Glutamatergic neuron (in vitro differentiated cells): Measurements from ENCODE around the gene IGFBP6. TPM values are rescaled to one million over a fixed set of nuclear protein-coding genes. Genes with fewer than 3 reads are reported as not detected.
"Not testable (repeated sequence)": the region's sequence is repeated elsewhere in the genome, so short reads cannot be mapped to it uniquely, and the experiment has no call there.

Experiments
- DNase-seq: peaks from one replicate; pipeline ENCODE4 v3.0.0; 2022
- H3K27ac Mint-ChIP-seq: one replicate; pipeline ENCODE4 v1.8.0; 2020; ENCODE audit warnings: mild to moderate bottlenecking, mixed read lengths, inconsistent platforms; ENCODE audit not compliant: unreplicated experiment
- H3K27me3 Mint-ChIP-seq: one replicate; pipeline ENCODE4 v1.8.0; 2020; ENCODE audit warnings: mild to moderate bottlenecking, moderate library complexity, mixed read lengths, inconsistent platforms; ENCODE audit not compliant: unreplicated experiment
- H3K36me3 Mint-ChIP-seq: one replicate; pipeline ENCODE4 v1.8.0; 2020; ENCODE audit warnings: mild to moderate bottlenecking, mixed read lengths, inconsistent platforms; ENCODE audit not compliant: unreplicated experiment
- H3K4me1 Mint-ChIP-seq: one replicate; pipeline ENCODE4 v1.8.0; 2020; ENCODE audit warnings: mild to moderate bottlenecking, low read depth, mixed read lengths, inconsistent platforms; ENCODE audit not compliant: unreplicated experiment
- H3K4me3 Mint-ChIP-seq: one replicate; pipeline ENCODE4 v1.8.0; 2020; ENCODE audit warnings: mild to moderate bottlenecking, mixed read lengths, inconsistent platforms; ENCODE audit not compliant: unreplicated experiment
- H3K9me3 Mint-ChIP-seq: one replicate; pipeline ENCODE4 v1.8.0; 2020; ENCODE audit warnings: mild to moderate bottlenecking, moderate library complexity, mixed read lengths, inconsistent platforms; ENCODE audit not compliant: unreplicated experiment
- total RNA-seq: library from RNA; stranded (reverse); fragmentation: NEBNext Ultra II Directional; extraction: Animal tissue kit (Norgen Biotek cat#: 25700); gene quantifications from one replicate; pipeline ENCODE4 v1.2.1, GENCODE V29; 2021; ENCODE audit not compliant: unreplicated experiment
- TF ChIP-seq, protein P1 (sequence below): fragments of 200-600 bp; sonication (generic); IDR thresholded peaks from one replicate; pipeline ENCODE4 v1.5.0; 2021; ENCODE audit not compliant: partially characterized antibody, unreplicated experiment

Gene IGFBP6
- total RNA-seq, 1 donor from 2014 or later = not detected

DNA sequence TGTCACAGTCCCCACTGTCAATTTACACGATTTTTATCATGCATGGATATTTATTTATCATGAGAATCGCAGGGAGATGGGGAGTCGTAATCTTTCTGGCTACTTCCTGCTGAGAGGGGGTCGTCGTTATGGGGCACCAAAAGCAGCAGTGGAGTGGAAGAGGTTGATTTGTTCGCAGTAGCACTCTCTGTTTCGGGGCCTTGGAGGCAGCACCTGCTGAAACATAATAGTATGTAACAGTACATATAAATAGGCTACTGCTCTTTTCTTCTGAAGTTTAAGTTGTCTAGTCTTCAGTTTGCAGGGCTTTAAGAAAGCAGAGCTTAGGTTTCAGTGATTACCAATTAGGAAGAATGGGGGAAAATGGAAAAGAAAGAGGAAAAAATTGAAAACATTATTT is 9.7 kb downstream of the IGFBP6 start:
- Mint-ChIP-seq H3K27me3 (peaks cover 4% of the 10 kb centered on the region), H3K27ac (no peak overlapping the region), H3K4me3 (no peak overlapping the region), H3K4me1 (no peaks in the 10 kb centered on the region), H3K9me3 (no peaks in the 10 kb centered on the region), H3K36me3 (no peaks in the 10 kb centered on the region)
- TF ChIP-seq, protein P1, sequence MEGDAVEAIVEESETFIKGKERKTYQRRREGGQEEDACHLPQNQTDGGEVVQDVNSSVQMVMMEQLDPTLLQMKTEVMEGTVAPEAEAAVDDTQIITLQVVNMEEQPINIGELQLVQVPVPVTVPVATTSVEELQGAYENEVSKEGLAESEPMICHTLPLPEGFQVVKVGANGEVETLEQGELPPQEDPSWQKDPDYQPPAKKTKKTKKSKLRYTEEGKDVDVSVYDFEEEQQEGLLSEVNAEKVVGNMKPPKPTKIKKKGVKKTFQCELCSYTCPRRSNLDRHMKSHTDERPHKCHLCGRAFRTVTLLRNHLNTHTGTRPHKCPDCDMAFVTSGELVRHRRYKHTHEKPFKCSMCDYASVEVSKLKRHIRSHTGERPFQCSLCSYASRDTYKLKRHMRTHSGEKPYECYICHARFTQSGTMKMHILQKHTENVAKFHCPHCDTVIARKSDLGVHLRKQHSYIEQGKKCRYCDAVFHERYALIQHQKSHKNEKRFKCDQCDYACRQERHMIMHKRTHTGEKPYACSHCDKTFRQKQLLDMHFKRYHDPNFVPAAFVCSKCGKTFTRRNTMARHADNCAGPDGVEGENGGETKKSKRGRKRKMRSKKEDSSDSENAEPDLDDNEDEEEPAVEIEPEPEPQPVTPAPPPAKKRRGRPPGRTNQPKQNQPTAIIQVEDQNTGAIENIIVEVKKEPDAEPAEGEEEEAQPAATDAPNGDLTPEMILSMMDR = no peak
- no peak for DNase-seq

DNA sequence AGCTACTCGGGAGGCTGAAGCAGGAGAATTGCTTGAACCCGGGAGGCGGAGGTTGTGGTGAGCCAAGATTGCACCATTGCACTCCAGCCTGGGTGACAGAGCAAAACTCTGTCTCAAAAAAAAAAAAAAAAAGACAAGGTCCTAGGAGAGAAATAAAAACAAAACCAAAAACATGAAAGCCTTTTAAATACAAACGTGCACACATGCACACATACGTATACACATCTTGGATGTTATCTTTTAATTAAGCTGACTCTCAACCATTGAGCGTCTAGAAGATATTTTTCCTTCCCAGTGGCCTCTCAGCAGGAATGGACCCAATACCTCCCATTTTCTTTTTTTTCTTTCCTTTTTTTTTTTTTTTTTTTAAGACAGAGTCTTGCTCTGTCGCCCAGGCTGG is 15.0 kb downstream of the IGFBP6 start:
- H3K4me1 Mint-ChIP-seq, H3K4me3 Mint-ChIP-seq, H3K27me3 Mint-ChIP-seq, H3K9me3 Mint-ChIP-seq, H3K27ac Mint-ChIP-seq, DNase-seq, H3K36me3 Mint-ChIP-seq: not testable (repeated sequence)

- Mint-ChIP-seq H3K27ac (no peak overlapping the region), H3K4me3 (no peak overlapping the region), H3K4me1 (no peaks in the 10 kb centered on the region), H3K27me3 (peaks cover 2% of the 10 kb centered on the region), H3K9me3 (no peaks in the 10 kb centered on the region), H3K36me3 (no peaks in the 10 kb centered on the region)
- DNase-seq = no peak
- TF ChIP-seq, protein P1 = no peak
Measured at GRCh38 chr12:53113136-53113705, 15.8 kb downstream of the IGFBP6 start.

DNA sequence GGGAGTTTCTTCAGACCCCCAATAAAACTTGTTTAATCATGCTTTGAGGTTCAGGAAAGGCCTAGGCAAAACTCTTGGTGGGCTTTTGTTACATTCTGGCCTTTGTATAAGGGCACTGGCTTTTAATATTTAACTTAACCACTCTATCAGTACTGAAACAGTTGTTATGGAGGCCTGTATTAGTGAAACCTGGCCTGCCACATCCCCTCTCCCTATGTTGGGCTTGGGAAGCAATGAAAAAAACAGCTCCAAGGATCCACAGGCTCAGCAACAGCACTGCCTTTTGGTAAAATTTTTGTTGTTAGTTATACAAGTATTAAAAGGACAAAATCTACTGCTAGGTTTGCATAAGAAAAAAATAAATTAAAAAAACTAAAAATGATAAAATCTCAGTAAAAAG is 16.5 kb downstream of the IGFBP6 start:
- TF ChIP-seq, protein P1 = no peak
- no peaks in the 10 kb centered on the region for H3K36me3 Mint-ChIP-seq
- no peak overlapping the region for H3K4me3 Mint-ChIP-seq
- no peaks in the 10 kb centered on the region for H3K9me3 Mint-ChIP-seq
- H3K27me3 Mint-ChIP-seq = peaks cover 6% of the 10 kb centered on the region
- DNase-seq = no peak
- no peak overlapping the region for H3K27ac Mint-ChIP-seq
- no peaks in the 10 kb centered on the region for H3K4me1 Mint-ChIP-seq

DNA sequence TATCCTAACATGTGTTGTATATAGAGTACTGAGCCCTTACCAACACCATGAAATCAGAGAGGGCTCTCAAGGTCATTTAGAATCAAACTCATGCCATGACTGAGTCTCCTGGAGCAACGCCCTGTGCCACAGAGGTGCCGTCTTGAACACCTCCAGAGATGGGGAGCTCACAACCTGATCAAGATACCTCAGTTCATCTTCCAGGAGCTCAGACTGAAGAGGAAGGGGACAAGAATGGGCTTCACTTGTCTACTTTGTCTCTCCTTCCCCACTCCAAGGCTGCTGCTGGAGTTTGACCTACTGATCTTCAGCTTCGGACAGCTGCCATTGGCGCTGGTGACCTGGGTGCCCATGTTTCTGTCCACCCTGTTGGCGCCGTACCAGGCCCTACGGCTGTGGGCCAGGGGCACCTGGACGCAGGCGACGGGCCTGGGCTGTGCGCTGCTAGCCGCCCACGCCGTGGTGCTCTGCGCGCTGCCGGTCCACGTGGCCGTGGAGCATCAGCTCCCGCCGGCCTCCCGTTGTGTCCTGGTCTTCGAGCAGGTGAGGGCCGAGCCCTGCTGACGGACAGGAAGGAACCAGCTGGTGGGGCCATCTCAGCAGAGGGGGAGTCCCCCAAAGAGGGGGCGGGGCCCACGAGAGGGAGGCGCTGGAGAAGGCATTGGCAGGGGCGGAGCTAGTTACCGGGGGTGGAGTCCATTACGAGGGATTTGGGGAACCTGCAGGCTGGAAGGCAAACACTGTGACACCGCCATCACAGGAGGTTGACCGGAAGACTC is 17.8 kb downstream of the IGFBP6 start:
- no peak overlapping the region for H3K27ac Mint-ChIP-seq
- H3K27me3 Mint-ChIP-seq = peaks cover 11% of the 10 kb centered on the region
- H3K9me3 Mint-ChIP-seq = no peaks in the 10 kb centered on the region
- TF ChIP-seq, protein P1 = no peak
- no peaks in the 10 kb centered on the region for H3K4me1 Mint-ChIP-seq
- no peak overlapping the region for H3K4me3 Mint-ChIP-seq
- H3K36me3 Mint-ChIP-seq = no peaks in the 10 kb centered on the region
- DNase-seq = no peak
